ENCODE measurements around the gene PAIP2. TPM values are rescaled to one million over a fixed set of nuclear protein-coding genes. Genes with fewer than 3 reads are reported as not detected.
"Not testable (repeated sequence)": the region's sequence is repeated elsewhere in the genome, so short reads cannot be mapped to it uniquely, and the experiment has no call there.

PAIP2 gene
- total and polyA plus RNA-seq, 4 donors = 77.6 to 154 (median 92.2) TPM

DNA sequence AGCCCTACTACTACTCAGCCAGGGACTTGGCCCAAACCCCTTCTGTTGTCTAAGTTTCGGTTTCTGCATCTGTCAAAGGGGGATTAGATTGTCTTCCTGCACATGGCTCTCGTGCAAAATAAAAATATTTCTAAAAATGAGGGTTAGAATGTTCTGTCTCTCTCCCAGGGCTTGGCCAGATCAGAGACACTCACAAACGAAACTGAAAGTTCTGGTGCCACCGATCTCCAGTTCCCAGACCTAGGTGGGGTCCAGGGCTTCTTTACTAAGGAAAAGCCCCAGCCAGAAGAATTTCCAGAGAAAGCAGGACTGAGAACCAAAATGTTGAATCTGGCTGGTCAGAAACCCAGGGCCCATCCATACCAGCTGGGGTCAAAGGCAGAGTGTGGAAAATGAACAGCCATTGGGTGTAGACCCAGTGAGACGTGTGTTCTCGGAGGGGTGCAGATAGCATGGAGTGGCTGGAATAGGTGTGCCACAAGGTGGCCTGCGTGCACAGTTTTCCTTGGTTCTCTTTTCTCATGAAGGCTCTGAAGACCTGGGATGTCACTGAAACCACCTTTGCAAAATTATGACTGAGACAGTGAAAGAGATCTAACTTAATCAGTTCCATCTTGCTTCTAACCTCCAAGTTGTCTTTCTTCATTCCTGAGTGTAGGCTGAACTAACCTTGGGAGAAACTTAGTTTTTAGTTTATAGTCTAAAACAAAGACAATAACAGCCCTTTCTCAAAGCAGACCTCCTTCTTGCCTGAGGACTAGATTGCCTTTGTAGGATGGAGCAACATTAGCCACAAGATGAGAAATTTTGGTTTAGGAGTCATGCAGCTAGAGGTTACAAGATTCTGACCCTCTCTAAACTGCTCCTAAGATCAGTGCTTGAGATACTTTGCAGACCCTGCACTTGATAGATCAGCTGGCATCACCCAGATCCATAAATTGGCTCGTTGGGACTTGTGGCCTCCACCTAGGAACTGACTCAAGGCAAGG, 43.7 kb downstream of the PAIP2 start:
- WGBS, 2 donors = 64 to 72% methylated on average over 8 of the region's 8 CpGs
- Histone ChIP-seq H3K9me3 (ENCODE audit: control insufficient read depth, low read length) (no peaks in the 10 kb centered on the region), H3K4me3 (ENCODE audit: low read length in 2 of 2) (no peak overlapping the region), H3K36me3 (ENCODE audit: control insufficient read depth in 1 of 2, insufficient read depth in 2 of 2, low read length in 1 of 2) (no peaks in the 10 kb centered on the region), H3K27me3 (ENCODE audit: control insufficient read depth in 1 of 2, insufficient read depth in 2 of 2, low read length in 1 of 2) (no peaks in the 10 kb centered on the region), H3K4me1 (ENCODE audit: control insufficient read depth in 1 of 2, insufficient read depth in 2 of 2, low read length in 2 of 2) (no peaks in the 10 kb centered on the region), H3K27ac (ENCODE audit: low read depth in 1 of 2, low read length in 2 of 2) (no peak overlapping the region)
- no peak for ATAC-seq (ENCODE audit: low FRiP score)
- intact Hi-C loops (cut with DNase I) = no loop called here
- DNase-seq = no peak

DNA sequence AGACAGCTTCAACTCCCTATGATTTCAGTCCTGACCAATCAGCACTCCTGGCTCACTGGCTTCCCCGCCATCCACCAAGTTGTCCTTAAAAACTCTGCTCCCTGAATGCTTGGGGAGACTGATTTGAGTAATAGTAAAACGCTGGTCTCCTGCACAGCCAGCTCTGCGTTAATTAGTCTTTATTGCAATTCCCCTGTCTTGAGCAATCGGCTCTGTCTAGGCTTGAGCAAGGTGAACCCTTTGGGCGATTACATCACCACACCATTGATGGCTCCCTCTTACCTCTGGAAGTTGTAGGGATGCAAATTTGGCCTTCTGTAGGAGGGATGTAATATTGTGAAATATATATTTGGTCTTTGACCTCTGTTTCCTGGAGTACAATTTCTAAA, 44.4 kb downstream of the PAIP2 start:
- Histone ChIP-seq H3K27me3 (ENCODE audit: control insufficient read depth in 1 of 2, insufficient read depth in 2 of 2, low read length in 1 of 2) (no peaks in the 10 kb centered on the region), H3K4me3 (ENCODE audit: low read length in 2 of 2) (no peak overlapping the region), H3K9me3 (ENCODE audit: control insufficient read depth, low read length) (no peaks in the 10 kb centered on the region), H3K27ac (ENCODE audit: low read depth in 1 of 2, low read length in 2 of 2) (no peak overlapping the region), H3K36me3 (ENCODE audit: control insufficient read depth in 1 of 2, insufficient read depth in 2 of 2, low read length in 1 of 2) (no peaks in the 10 kb centered on the region), H3K4me1 (ENCODE audit: control insufficient read depth in 1 of 2, insufficient read depth in 2 of 2, low read length in 2 of 2) (no peaks in the 10 kb centered on the region)
- ATAC-seq (ENCODE audit: low FRiP score) = no peak
- intact Hi-C loops (cut with DNase I) = no loop called here
- DNase-seq = no peak
- 90% methylated on average over 5 of the region's 5 CpGs for WGBS, 2 donors

DNA sequence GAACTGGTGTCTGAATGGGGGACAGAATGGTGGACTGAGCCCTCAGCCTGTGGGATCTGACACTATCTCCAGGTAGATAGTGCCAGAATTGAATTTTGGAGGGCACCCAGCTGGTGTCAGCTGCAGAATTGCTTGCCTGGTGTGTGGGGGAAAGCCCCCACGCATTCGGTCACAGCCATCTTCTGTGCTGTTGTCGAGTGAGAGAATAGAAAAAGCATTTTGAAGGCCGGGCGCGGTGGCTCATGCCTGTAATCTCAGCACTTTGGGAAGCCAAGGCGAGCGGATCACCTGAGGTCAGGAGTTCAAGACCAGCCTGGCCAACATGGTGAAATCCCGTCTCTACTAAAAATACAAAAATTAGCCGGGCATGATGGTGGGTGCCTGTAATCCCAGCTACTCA, 45.3 kb downstream of the PAIP2 start:
- DNase-seq = peak in 1 of 2 donors; percentile 16
- H3K4me3 ChIP-seq (ENCODE audit: low read length in 2 of 2); H3K27me3 ChIP-seq (ENCODE audit: control insufficient read depth in 1 of 2, insufficient read depth in 2 of 2, low read length in 1 of 2); H3K9me3 ChIP-seq (ENCODE audit: control insufficient read depth, low read length); ATAC-seq (ENCODE audit: low FRiP score); H3K27ac ChIP-seq (ENCODE audit: low read depth in 1 of 2, low read length in 2 of 2); intact Hi-C loops (cut with DNase I); H3K36me3 ChIP-seq (ENCODE audit: control insufficient read depth in 1 of 2, insufficient read depth in 2 of 2, low read length in 1 of 2); H3K4me1 ChIP-seq (ENCODE audit: control insufficient read depth in 1 of 2, insufficient read depth in 2 of 2, low read length in 2 of 2): not testable (repeated sequence)
- 95 to 96% methylated on average over 9 to 10 of the region's 10 CpGs for WGBS, 2 donors

DNA sequence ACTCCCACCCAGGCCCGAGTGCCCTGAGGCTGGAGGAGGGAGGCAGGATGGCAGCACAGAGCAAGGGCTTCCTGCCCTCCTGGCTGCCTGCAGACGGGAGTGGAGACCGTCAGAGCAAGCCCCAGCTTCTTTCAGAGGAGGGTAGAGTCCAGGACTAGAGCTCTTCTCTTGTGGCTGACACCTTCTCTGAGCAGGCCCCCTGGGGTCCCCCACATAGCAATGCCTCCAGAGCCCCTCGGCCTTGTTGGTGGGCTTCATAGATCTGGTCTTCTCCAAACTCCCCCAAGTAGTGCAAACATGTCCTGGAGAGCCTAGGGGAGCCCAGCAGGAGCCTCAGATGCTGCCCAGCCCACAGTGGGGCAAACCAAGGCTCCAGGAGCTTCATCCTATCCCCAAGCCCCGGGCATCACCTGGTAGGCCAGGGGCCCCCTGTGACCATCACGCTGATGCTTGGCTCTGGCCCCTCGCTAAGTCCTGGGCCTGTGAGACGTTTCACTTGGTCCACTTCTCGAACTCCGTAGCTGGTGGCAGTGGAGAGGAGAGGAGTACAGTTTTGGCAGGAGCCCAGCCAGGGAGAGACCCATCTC, 46.0 kb downstream of the PAIP2 start:
- no peak for ATAC-seq (ENCODE audit: low FRiP score)
- H3K27me3 ChIP-seq (ENCODE audit: control insufficient read depth in 1 of 2, insufficient read depth in 2 of 2, low read length in 1 of 2) = no peaks in the 10 kb centered on the region
- H3K4me3 ChIP-seq (ENCODE audit: low read length in 2 of 2) = no peak overlapping the region
- no peaks in the 10 kb centered on the region for H3K36me3 ChIP-seq (ENCODE audit: control insufficient read depth in 1 of 2, insufficient read depth in 2 of 2, low read length in 1 of 2)
- no peak for DNase-seq
- intact Hi-C loops (cut with DNase I) = no loop called here
- WGBS, 2 donors = 82 to 91% methylated on average over 10 of the region's 10 CpGs
- H3K9me3 ChIP-seq (ENCODE audit: control insufficient read depth, low read length) = no peaks in the 10 kb centered on the region
- H3K27ac ChIP-seq (ENCODE audit: low read depth in 1 of 2, low read length in 2 of 2) = no peak overlapping the region
- no peaks in the 10 kb centered on the region for H3K4me1 ChIP-seq (ENCODE audit: control insufficient read depth in 1 of 2, insufficient read depth in 2 of 2, low read length in 2 of 2)

DNA sequence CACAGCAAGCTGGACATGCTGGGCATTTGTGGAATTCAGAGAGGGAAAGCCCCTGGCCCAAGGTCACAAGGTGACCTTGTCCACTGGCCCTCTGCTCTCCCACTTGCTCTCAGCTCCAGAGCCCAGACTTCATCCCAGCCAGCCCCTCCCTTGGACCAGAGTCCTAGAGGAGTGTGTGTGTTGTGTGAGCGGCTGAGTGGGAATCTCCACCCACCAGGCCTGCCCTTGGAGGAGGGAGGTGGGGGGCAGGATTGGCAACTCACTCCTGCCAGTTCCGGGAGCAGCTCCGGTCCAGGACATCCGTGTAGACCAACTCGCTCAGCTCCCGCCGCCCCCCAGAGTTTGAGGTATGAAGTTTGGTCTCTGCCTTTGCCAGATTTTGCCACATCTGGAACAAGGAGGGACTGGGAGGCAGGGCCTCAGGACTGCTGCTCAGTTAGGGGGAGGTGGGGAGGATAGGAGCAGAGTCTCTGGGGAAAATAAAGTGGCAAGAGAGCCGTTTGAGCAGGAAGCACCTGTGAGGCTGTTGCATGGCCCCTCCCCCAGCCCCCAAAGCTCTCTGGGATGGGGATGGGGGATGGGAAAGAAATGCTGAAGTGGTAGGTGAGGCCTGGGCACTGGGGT, 46.7 kb downstream of the PAIP2 start:
- 18 to 23% methylated on average over 8 of the region's 8 CpGs for WGBS, 2 donors
- ATAC-seq (ENCODE audit: low FRiP score) (no peak), DNase-seq (peak in 1 of 2 donors; percentile 75)
- Histone ChIP-seq H3K4me3 (ENCODE audit: low read length in 2 of 2) (no peak overlapping the region), H3K4me1 (ENCODE audit: control insufficient read depth in 1 of 2, insufficient read depth in 2 of 2, low read length in 2 of 2) (no peaks in the 10 kb centered on the region), H3K36me3 (ENCODE audit: control insufficient read depth in 1 of 2, insufficient read depth in 2 of 2, low read length in 1 of 2) (no peaks in the 10 kb centered on the region), H3K9me3 (ENCODE audit: control insufficient read depth, low read length) (no peaks in the 10 kb centered on the region), H3K27ac (ENCODE audit: low read depth in 1 of 2, low read length in 2 of 2) (no peak overlapping the region), H3K27me3 (ENCODE audit: control insufficient read depth in 1 of 2, insufficient read depth in 2 of 2, low read length in 1 of 2) (no peaks in the 10 kb centered on the region)
- intact Hi-C loops (cut with DNase I) = no loop called here

DNA sequence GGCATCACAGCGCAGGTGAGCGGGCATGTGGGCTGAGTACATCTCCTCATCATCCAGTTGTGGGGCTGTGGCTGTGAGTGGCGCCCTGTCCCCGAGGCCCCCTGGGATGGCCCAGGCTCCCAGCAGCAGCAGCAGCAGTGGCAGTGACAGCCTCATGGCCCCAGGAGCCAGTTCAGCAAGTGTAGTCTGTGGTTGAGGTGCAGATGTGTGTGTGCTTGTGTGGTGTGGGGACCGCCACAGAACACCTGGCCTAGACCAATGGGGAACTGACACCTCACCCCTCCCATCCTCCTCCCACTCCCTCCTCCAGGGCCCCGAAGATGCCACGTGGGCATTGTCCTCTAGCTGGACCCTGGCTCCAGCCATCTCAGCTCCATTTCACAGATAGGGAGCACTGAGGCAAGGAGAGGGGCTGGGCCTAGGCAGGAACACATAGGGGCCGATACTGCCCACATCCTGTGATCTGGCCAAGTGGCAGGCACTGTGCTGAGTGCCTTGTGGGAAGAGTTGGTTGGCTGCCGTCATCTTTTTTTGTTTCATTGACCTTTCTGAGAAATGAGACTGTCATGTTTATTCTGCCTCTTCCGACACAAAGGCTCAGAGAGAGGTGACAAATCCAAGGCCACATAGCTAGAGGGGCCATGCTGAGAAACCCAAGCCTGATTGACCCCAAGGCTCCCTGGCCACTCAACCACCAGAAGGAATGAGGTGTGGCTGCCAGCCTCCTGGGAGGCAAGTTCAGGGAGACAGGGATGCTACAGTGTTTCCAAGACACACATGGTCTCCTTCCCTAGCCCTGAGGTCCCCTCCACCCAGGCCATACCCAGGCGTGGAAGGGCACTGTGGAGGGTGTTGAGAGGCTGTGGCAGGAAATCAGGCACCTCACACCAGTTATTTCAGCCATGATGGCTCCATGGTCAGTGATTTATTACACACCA, 48.3 kb downstream of the PAIP2 start, which contains the start of gene MZB1:
TSS of gene MZB1 (minus strand) at position 213 of the 938 bp plus-strand sequence. CDS start at position 156, 57 bp downstream.
- no peak within 1 kb of the TSS for H3K27ac ChIP-seq (ENCODE audit: low read depth in 1 of 2, low read length in 2 of 2)
- DNase-seq (peak; percentile 48 to 75), ATAC-seq (ENCODE audit: low FRiP score) (no peak)
- no peak within 1 kb of the TSS for H3K4me3 ChIP-seq (ENCODE audit: low read length in 2 of 2)
- intact Hi-C loops (cut with DNase I) = no loop called here
- H3K9me3 ChIP-seq (ENCODE audit: control insufficient read depth, low read length) = no peaks in the 10 kb centered on the region
- WGBS, 2 donors = 91 to 93% methylated on average over 11 of the region's 11 CpGs
- no peaks in the 10 kb centered on the region for H3K36me3 ChIP-seq (ENCODE audit: control insufficient read depth in 1 of 2, insufficient read depth in 2 of 2, low read length in 1 of 2)
- H3K4me1 ChIP-seq (ENCODE audit: control insufficient read depth in 1 of 2, insufficient read depth in 2 of 2, low read length in 2 of 2) = no peaks in the 10 kb centered on the region
- no peaks in the 10 kb centered on the region for H3K27me3 ChIP-seq (ENCODE audit: control insufficient read depth in 1 of 2, insufficient read depth in 2 of 2, low read length in 1 of 2)

DNA sequence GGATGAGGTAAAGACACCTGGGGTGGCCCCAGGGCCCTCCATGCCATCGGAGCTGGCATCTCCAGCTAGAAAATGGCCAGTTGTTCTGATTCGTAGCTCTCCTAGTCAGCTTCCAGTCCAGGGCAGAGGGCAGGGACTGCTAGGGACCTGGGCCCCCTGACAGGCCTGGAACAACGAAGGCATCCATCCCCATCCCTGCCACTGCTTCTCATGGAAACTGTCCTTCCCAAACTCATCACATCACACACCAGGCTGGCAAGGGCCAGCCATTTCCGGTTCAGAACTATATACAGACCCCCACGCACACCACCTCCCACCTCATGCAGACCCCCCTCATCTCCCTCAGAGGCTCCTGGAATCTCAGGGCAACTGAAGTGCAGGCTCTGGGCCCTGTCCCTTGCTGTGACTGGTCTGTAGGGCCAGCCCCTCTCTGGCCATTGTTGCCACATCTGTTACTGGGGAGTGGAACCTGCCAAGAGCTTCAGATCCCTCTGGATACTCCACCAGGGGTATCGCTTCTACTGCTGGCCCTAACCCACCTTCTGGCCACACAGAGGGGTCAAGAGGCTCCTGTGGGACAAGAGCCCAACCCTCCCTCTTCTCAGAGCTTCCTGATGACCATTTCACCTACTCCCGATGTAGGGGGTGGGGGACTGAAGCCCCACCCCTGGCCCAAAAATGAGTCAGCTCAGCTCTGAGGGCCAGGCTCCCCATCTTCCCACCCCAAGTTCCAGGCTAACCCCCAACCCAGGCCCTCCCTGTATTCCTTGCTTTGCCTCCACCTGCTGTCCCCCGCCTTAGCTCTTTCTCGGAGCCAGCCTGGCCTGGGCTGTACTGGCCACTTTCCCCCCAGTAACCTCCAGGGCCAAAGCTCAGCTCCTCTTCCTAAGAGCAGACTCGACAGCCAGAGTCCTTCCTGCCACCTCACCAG, 49.2 kb downstream of the PAIP2 start:
- DNase-seq = peak; percentile 27 to 58
- Histone ChIP-seq H3K36me3 (ENCODE audit: control insufficient read depth in 1 of 2, insufficient read depth in 2 of 2, low read length in 1 of 2) (no peaks in the 10 kb centered on the region), H3K9me3 (ENCODE audit: control insufficient read depth, low read length) (no peaks in the 10 kb centered on the region), H3K4me3 (ENCODE audit: low read length in 2 of 2) (no peak overlapping the region), H3K4me1 (ENCODE audit: control insufficient read depth in 1 of 2, insufficient read depth in 2 of 2, low read length in 2 of 2) (no peaks in the 10 kb centered on the region), H3K27ac (ENCODE audit: low read depth in 1 of 2, low read length in 2 of 2) (no peak overlapping the region), H3K27me3 (ENCODE audit: control insufficient read depth in 1 of 2, insufficient read depth in 2 of 2, low read length in 1 of 2) (no peaks in the 10 kb centered on the region)
- 89 to 92% methylated on average over 10 of the region's 10 CpGs for WGBS, 2 donors
- intact Hi-C loops (cut with DNase I) = no loop called here
- no peak for ATAC-seq (ENCODE audit: low FRiP score)
